ENCODE results near the gene FAM181A. TPM values are rescaled to one million over a fixed set of nuclear protein-coding genes. Genes with fewer than 3 reads are reported as not detected.

Gene FAM181A
- total RNA-seq, 4 donors from 2014 or later = not detected

DNA sequence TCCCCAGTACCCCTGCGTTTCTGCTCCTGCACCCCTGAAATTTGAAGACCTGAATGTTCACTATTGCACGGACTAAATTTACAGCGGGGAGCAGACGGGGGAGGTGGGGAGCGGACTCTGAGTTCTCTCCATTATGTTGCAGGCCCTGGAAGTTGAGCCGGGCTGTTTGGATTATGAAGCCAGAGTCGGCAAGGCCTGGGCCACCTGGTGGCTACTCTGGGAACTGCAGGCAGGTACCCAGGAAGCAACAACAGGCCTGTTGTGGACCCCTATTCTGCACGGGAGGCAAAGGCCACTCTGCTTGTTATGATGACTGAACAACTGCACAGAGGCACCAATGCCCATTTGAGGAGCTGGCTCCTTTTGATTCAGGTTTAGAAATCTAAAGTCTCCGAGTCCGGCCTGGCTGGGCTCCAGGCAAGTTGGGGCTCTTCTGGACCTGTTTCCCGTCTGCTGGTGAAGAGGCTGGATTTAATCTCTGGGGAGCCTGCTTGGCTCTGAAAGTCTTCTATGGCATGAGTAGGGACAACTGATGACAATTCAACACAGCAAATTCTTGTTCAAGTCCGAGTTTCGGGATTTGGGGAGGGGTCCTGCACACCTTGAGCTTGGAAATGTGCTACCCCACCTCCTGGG, 34.1 kb upstream of the FAM181A start:
- peak; percentile 60 to 84 (median 80) for DNase-seq
- H3K27me3 ChIP-seq = no peaks in the 10 kb centered on the region
- H3K27ac ChIP-seq = no peak overlapping the region
- H3K9me3 ChIP-seq = no peaks in the 10 kb centered on the region
- no peaks in the 10 kb centered on the region for H3K4me1 ChIP-seq
- no peak overlapping the region for H3K4me3 ChIP-seq
- TF ChIP-seq, protein P1, sequence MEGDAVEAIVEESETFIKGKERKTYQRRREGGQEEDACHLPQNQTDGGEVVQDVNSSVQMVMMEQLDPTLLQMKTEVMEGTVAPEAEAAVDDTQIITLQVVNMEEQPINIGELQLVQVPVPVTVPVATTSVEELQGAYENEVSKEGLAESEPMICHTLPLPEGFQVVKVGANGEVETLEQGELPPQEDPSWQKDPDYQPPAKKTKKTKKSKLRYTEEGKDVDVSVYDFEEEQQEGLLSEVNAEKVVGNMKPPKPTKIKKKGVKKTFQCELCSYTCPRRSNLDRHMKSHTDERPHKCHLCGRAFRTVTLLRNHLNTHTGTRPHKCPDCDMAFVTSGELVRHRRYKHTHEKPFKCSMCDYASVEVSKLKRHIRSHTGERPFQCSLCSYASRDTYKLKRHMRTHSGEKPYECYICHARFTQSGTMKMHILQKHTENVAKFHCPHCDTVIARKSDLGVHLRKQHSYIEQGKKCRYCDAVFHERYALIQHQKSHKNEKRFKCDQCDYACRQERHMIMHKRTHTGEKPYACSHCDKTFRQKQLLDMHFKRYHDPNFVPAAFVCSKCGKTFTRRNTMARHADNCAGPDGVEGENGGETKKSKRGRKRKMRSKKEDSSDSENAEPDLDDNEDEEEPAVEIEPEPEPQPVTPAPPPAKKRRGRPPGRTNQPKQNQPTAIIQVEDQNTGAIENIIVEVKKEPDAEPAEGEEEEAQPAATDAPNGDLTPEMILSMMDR (IDR thresholded peaks at IDR 0.05) = peak; percentile 72 to 96 (median 88)
- TF ChIP-seq POLR2A (IDR thresholded peaks at IDR 0.05) = no peak
- no peaks in the 10 kb centered on the region for H3K36me3 ChIP-seq

DNA sequence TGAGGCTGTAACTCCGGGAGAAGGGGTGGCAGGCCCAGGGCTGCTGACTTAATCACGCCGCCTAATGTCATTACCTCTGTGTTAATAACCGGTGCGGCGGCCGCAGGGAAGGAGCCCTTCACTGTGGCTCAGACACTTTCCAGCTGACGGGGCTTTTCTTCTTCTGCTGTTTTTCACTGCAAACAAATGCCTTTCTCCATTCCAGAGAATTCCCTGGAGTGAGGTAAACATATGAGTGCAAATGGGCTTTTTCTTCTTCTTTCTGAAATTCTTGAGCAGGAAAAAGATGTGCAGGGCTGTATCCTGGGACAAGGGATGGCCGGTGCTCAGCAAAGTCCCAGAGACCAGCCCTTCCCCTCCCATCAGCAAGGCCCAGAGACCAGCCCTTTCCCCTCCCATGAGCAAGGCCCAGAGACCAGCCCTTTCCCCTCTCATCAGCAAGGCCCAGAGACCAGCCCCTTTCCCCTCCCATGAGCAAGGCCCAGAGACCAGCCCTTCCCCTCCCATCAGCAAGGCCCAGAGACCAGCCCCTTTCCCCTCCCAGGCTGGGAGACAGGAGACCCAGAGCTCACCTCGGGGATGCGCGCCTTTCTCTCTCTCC, 33.4 kb upstream of the FAM181A start:
- no peak for DNase-seq
- no peaks in the 10 kb centered on the region for H3K9me3 ChIP-seq
- H3K4me1 ChIP-seq = no peaks in the 10 kb centered on the region
- no peak overlapping the region for H3K27ac ChIP-seq
- no peaks in the 10 kb centered on the region for H3K27me3 ChIP-seq
- H3K36me3 ChIP-seq = no peaks in the 10 kb centered on the region
- TF ChIP-seq POLR2A (IDR thresholded peaks at IDR 0.05) = no peak
- TF ChIP-seq, protein P1 (IDR thresholded peaks at IDR 0.05) = no peak
- no peak overlapping the region for H3K4me3 ChIP-seq

DNA sequence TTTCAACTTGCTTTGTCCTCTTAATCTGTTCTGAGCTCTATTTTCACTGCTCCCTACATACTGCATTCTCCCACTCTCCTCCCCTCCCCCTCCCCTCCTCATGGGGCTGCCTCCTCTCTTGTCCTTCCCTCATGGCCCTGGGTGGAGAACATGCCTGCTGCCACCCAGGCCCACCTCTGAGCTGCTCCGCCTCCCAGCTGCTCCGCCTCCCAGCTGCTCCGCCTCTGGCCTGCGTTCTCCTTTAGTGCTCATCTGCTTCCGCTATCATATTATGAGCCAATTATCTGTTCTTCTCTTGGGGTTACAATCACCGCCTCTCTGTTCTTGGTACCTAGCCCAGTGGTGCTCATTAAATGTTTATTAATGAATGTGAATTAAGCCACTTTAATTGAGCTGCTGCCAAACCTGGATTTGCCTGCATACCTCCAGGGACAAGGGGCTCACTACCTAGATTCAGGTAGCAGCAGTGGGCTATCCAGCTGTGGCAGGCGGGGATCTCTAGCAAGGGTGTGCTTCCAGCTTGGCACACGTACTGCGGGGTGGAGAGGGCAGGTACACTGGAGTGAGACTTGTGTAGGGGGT, 32.0 kb upstream of the FAM181A start:
- Histone ChIP-seq H3K9me3 (no peaks in the 10 kb centered on the region), H3K27me3 (no peaks in the 10 kb centered on the region), H3K4me1 (no peaks in the 10 kb centered on the region), H3K36me3 (no peaks in the 10 kb centered on the region), H3K27ac (no peak overlapping the region), H3K4me3 (no peak overlapping the region)
- TF ChIP-seq, protein P1 (IDR thresholded peaks at IDR 0.05) = no peak
- no peak for TF ChIP-seq POLR2A (IDR thresholded peaks at IDR 0.05)
- no peak for DNase-seq

- no peak for DNase-seq
Measured at GRCh38 chr14:93897476-93897845, 29.7 kb upstream of the FAM181A start.

DNA sequence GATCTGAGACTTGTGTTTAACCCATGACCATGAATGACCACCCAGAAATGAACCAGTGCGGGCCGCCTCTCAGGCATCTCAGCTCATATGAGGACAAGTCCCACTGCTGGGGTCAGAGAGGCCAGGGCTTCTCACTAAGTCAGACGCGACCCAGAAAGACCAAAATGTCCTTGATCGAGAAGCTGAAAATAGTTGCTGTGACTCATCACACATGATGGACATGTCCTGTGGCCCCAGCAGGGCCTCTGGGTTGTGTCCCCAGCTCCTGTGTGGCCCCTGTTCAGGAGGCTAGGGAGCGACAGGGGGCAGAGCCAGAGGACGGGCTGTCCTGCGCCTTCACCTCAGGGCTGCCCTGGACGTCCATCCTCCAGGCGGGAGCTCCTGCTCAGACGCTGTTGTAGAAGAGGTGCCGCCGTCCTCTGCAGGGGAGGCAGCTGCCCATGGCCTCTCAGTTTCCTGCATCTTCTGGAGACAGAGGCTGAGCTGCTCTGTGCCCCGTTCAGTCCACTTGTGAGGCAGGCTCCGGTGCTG, 29.0 kb upstream of the FAM181A start:
- Histone ChIP-seq H3K27me3 (no peaks in the 10 kb centered on the region), H3K4me1 (no peaks in the 10 kb centered on the region), H3K27ac (no peak overlapping the region), H3K9me3 (no peaks in the 10 kb centered on the region), H3K4me3 (no peak overlapping the region), H3K36me3 (no peaks in the 10 kb centered on the region)
- no peak for TF ChIP-seq POLR2A (IDR thresholded peaks at IDR 0.05)
- TF ChIP-seq, protein P1 (IDR thresholded peaks at IDR 0.05) = no peak
- no peak for DNase-seq

More at GRCh38 chr14:93897476-93897845, 29.7 kb upstream of the FAM181A start:
- no peak for TF ChIP-seq POLR2A (IDR thresholded peaks at IDR 0.05)
- TF ChIP-seq, protein P1 (IDR thresholded peaks at IDR 0.05) = no peak
- H3K4me1 ChIP-seq = no peaks in the 10 kb centered on the region
- H3K36me3 ChIP-seq = no peaks in the 10 kb centered on the region
- H3K4me3 ChIP-seq = no peak overlapping the region
- H3K27ac ChIP-seq = no peak overlapping the region
- no peaks in the 10 kb centered on the region for H3K27me3 ChIP-seq
- H3K9me3 ChIP-seq = no peaks in the 10 kb centered on the region

All from Peyer's patch (tissue), 4 donors.